NOMO-1 (cell line): ENCODE results near the gene LAMC2.
"Not testable (repeated sequence)": the region's sequence is repeated elsewhere in the genome, so short reads cannot be mapped to it uniquely, and the experiment has no call there.

Experiments used
- DNase-seq, 2 experiments: peaks; one replicate each; lab custom pipeline; 2025; ENCODE audit not compliant: unreplicated experiment in 2 of 2; lab: John Stamatoyannopoulos, UW

Gene LAMC2

GRCh38 chr1:183255073-183255472 is 69.0 kb downstream of the LAMC2 start:
- no peak for DNase-seq

- DNase-seq = peak in 1 of 2 experiments; percentile 7
Observed at GRCh38 chr1:183259924-183260323, 73.9 kb downstream of the LAMC2 start.

GRCh38 chr1:183262628-183263200 is 76.7 kb downstream of the LAMC2 start:
- DNase-seq = no peak

GRCh38 chr1:183263886-183264602 is 78.0 kb downstream of the LAMC2 start:
- no peak for DNase-seq

GRCh38 chr1:183267646-183268431 is 81.8 kb downstream of the LAMC2 start:
- DNase-seq = no peak

GRCh38 chr1:183270541-183271141 is 84.6 kb downstream of the LAMC2 start:
- DNase-seq = no peak

GRCh38 chr1:183272390-183272848 is 86.4 kb downstream of the LAMC2 start:
- no peak for DNase-seq

- DNase-seq = no peak
Observed at GRCh38 chr1:183273300-183273699, 87.2 kb downstream of the LAMC2 start.

- DNase-seq = not testable (repeated sequence)
Observed at GRCh38 chr1:183273984-183274383, 87.9 kb downstream of the LAMC2 start.

- no peak for DNase-seq
Observed at GRCh38 chr1:183274836-183275235, 88.8 kb downstream of the LAMC2 start.

- no peak for DNase-seq
Observed at GRCh38 chr1:183275322-183275721, 89.3 kb downstream of the LAMC2 start.

GRCh38 chr1:183276386-183277080 is 90.5 kb downstream of the LAMC2 start:
- DNase-seq = no peak

GRCh38 chr1:183277821-183278738 is 92.0 kb downstream of the LAMC2 start:
- no peak for DNase-seq

- DNase-seq = no peak
Observed at GRCh38 chr1:183278739-183279591, 92.9 kb downstream of the LAMC2 start.

- peak; percentile 85 to 88 for DNase-seq
Observed at GRCh38 chr1:183279835-183280234, 93.8 kb downstream of the LAMC2 start.

GRCh38 chr1:183281039-183281438 is 95.0 kb downstream of the LAMC2 start:
- DNase-seq = peak; percentile 34 to 39

- DNase-seq = peak; percentile 58 to 76
Observed at GRCh38 chr1:183281553-183282091, 95.6 kb downstream of the LAMC2 start.

- DNase-seq = no peak
Observed at GRCh38 chr1:183282101-183282855, 96.2 kb downstream of the LAMC2 start.
